Ammon's horn (tissue), 1 donor: ENCODE results near the gene DNM3.

ENCODE experiments used
- DNase-seq: peaks from one replicate; pipeline ENCODE4 v3.0.0-alpha.2; 2016; ENCODE audit warnings: low spot score

DNM3 gene

DNA sequence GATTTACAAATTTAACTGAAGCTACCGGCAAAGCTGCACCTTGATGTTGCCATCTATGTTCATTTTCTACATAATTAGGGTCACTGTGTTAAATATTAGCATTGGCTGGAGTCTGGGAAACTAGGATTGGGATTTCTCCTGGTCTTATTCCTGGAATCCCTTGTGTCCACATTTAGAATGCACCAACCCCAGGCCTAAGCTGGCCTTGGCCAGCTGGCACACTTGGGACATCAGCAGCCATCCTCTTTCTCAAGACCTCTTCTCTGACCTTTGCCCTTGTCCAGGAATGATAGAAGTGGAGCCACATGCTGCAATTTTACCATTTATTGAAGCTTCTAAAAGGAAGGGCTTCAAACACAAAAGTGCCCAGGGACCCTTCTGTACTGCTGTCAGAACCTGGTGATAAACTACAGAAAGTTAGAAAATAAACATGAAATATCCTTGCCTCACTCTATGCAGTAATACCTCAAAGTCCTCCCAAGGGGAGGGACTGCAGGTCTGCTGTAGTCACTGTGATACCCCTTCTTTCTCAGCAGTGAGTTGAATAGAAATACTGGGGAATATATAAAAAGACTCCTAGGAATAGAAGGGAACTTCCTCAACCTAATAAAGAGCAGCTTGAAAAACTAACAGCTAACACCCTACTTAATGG is 616.3 kb downstream of the DNM3 start:
- DNase-seq: no peak

DNA sequence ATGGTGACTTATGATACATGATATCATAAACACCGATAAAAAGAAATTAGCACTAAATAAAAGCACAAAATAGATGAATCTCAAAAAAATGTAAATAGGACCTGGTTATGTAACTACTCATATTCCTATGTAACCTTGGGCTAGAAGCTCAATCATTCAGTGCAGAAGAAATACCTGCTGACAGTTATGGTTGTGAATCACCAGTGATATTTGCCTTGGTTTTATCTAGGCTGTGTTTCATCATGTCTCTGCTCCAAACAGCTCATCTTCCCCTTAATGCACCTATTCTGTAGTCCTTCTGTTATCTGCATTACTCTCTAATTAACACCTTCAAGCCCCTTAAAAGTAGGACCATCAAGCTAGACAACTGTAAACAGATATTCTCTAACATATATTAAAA is 618.9 kb downstream of the DNM3 start:
- DNase-seq: no peak

DNA sequence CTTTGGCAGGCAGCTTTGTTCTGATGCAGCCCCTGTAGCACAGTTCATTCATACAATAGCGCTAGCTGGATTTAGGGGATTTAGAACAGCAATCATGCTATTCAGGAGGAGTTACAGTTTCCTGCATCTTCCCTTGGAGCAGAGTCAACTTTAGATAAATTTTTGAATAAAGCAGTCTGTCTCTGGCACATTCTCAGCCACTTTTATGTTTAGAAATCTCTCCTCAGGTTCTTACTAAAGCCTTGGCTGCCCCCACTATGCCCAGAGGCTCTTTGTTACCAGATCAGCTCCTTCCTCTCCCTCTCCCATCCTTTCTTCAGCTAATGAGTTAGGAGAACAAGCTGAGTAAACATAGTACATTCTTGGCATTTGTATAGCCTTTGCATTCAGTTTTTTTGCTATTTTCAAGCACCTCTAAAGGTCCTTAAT is 619.6 kb downstream of the DNM3 start:
- no peak for DNase-seq
